Uterus (tissue), 4 donors: ENCODE measurements around the gene IRS2. TPM values are rescaled to one million over a fixed set of nuclear protein-coding genes. Genes with fewer than 3 reads are reported as not detected.

Experiments
- DNase-seq, 2 donors: peaks; one replicate each; pipeline ENCODE4 v3.0.0-alpha.2; 2019 to 2020
- H3K27ac ChIP-seq, 2 donors: fragments of 200-600 bp; sonication (generic); 1 replicate in 1 of 2; 2 replicates in 1 of 2; pipeline ENCODE4 v1.5.1; 2016 to 2018
- H3K27me3 ChIP-seq, 2 donors: fragments of 200-600 bp; sonication (generic); one replicate each; pipeline ENCODE4 v1.5.1; 2018 to 2019; ENCODE audit warnings: control low read depth in 1 of 2
- H3K36me3 ChIP-seq, 2 donors: fragments of 200-600 bp; sonication (generic); one replicate each; pipeline ENCODE4 v1.5.1; 2019; ENCODE audit warnings: control low read depth in 1 of 2
- H3K4me1 ChIP-seq, 2 donors: fragments of 200-600 bp; sonication (generic); one replicate each; pipeline ENCODE4 v1.5.1; 2018 to 2019; ENCODE audit warnings: control low read depth in 1 of 2
- H3K4me3 ChIP-seq, 2 donors: fragments of 200-600 bp; sonication (generic); 1 replicate in 1 of 2; 2 replicates in 1 of 2; pipeline ENCODE4 v1.5.1; 2018 to 2019; ENCODE audit warnings: mild to moderate bottlenecking in 1 of 2
- H3K9me3 ChIP-seq, 2 donors: fragments of 200-600 bp; sonication (generic); one replicate each; pipeline ENCODE4 v1.5.1; 2019; ENCODE audit warnings: control low read depth in 1 of 2
- POLR2A ChIP-seq, 2 donors: fragments of 450-650 bp; IDR thresholded peaks; one replicate each; pipeline ENCODE4 v1.6.1; 2016; ENCODE audit warnings: antibody characterized with exemption in 2 of 2, mild to moderate bottlenecking in 1 of 2, moderate library complexity in 1 of 2
- intact Hi-C: fragments of 100-400 bp; cut with DNase I; formaldehyde crosslinking; loops from one replicate; pipeline ENCODE4 v1.15.1; 2023; ENCODE audit warnings: low total_unique reads
- total RNA-seq, 4 donors: library from RNA; depleted of rRNA in 3 of 4; stranded (reverse); fragments of >200 nt in 3 of 4; gene quantifications; one replicate each; pipeline versions ENCODE4 v1.1.0 to v1.2.4, GENCODE V29; 2014 to 2023
- TF ChIP-seq, protein P1 (sequence below), 4 experiments: fragments of 200-600 bp in 2 of 4; fragments of 450-650 bp in 2 of 4; sonication (generic) in 2 of 4; IDR thresholded peaks; one replicate each; pipeline ENCODE4 v1.5.1; 2016 to 2019; ENCODE audit warnings: antibody characterized with exemption in 4 of 4, mild to moderate bottlenecking in 2 of 4, moderate library complexity in 1 of 4
- donor health status: DM: yes; HTN: yes; CAD: no.

The IRS2 gene
- total RNA-seq, 4 donors from 2014 or later, result 6.5 to 20.3 (median 11.7) TPM

DNA sequence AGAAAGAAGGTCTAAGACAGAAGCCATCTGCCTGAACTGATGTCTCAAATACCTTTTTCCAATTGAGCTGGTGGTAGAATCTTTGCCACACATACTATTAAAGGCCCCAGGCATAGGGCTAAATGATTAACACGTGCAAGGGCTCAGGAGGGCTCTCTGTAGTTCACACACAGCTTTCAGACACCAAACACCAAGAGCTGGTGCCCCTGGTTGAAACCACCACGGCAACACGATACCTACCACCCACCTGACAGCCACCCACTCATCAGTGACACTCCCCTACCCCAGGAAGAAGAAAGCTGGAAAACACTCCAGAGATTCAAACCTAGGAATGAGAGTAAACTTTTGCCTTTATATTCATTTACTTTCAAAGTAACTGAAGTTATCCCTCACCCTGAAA, 26.8 kb downstream of the IRS2 start:
- no peak for TF ChIP-seq POLR2A (IDR thresholded peaks at IDR 0.05)
- TF ChIP-seq, protein P1, sequence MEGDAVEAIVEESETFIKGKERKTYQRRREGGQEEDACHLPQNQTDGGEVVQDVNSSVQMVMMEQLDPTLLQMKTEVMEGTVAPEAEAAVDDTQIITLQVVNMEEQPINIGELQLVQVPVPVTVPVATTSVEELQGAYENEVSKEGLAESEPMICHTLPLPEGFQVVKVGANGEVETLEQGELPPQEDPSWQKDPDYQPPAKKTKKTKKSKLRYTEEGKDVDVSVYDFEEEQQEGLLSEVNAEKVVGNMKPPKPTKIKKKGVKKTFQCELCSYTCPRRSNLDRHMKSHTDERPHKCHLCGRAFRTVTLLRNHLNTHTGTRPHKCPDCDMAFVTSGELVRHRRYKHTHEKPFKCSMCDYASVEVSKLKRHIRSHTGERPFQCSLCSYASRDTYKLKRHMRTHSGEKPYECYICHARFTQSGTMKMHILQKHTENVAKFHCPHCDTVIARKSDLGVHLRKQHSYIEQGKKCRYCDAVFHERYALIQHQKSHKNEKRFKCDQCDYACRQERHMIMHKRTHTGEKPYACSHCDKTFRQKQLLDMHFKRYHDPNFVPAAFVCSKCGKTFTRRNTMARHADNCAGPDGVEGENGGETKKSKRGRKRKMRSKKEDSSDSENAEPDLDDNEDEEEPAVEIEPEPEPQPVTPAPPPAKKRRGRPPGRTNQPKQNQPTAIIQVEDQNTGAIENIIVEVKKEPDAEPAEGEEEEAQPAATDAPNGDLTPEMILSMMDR (IDR thresholded peaks at IDR 0.05), result no peak
- intact Hi-C loops, result no loop called here
- DNase-seq, result no peak
- H3K27me3 ChIP-seq, result no peaks in the 10 kb centered on the region
- no peaks in the 10 kb centered on the region for H3K4me1 ChIP-seq
- H3K4me3 ChIP-seq, result no peak overlapping the region
- no peaks in the 10 kb centered on the region for H3K9me3 ChIP-seq
- H3K36me3 ChIP-seq, result no peaks in the 10 kb centered on the region
- no peak overlapping the region for H3K27ac ChIP-seq

DNA sequence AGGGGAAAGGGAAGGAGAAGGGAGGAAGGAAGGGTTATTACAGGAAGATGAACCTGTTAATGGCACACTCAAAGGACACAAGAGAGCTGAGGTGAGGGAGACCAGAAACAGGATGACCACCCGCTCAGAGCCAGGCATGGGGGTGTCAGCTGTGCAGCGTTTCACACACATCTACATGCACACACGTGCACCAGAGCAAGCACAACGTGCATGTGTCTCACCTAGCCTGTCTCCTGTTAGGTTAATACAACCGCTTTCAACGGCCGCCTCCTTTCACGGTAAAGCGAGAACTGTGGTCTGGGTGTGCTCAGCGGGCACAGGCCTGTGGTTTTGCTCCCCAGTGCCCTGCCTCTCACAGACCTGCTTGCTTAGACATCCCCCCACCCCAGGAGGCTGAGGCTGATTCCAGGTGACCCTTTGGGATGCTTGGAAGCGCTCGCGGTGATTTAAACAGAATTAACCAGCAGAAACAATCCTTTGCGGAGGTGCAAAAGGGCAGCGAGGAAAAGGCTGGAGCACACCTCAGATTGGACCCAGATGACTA, 27.4 kb downstream of the IRS2 start:
- DNase-seq, result no peak
- no peaks in the 10 kb centered on the region for H3K4me1 ChIP-seq
- H3K27ac ChIP-seq, result no peak overlapping the region
- H3K27me3 ChIP-seq, result no peaks in the 10 kb centered on the region
- H3K36me3 ChIP-seq, result no peaks in the 10 kb centered on the region
- no peak overlapping the region for H3K4me3 ChIP-seq
- intact Hi-C loops, result no loop called here
- TF ChIP-seq POLR2A (IDR thresholded peaks at IDR 0.05), result no peak
- TF ChIP-seq, protein P1 (IDR thresholded peaks at IDR 0.05), result no peak
- no peaks in the 10 kb centered on the region for H3K9me3 ChIP-seq

DNA sequence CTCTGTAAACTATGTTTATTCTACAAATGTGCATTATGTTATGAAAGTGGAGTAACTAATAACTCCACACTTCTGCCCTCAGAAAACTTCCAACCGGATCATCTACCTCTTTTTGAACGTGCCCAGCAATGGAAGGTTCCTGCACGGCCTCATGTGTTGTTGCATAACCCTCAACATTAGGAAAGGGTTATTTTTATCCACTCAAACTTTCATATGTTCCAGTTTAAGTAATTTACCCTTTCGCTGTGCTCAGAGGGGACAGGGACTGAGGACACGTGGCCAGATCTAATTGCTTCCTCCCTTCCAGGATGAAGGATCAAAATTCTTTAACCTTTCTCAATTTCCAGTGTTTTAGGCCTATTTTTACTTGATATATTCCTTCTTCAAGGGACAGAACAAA, 29.6 kb downstream of the IRS2 start:
- no peak for TF ChIP-seq POLR2A (IDR thresholded peaks at IDR 0.05)
- TF ChIP-seq, protein P1 (IDR thresholded peaks at IDR 0.05), result no peak
- intact Hi-C loops, result no loop called here
- H3K27ac ChIP-seq, result no peak overlapping the region

DNA sequence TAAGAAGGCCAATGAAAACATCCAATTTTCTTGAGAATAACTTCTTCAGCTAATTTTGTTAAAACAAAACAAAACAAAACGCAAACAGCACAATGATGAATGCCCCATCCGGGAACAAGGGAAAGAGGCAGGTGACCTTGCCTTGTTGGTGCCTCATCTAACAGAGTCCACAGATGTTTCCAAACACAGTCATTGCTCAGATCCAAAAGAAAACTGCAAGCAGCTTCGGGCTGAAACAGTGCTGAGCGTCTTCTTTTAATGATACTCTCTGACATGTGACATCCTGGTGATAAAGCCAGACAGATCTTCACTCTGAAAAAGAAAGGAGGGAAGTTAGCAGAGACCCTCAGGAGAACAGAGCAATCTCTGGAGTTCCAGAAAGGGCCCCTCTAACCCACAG, 30.4 kb downstream of the IRS2 start:
- intact Hi-C loops, result no loop called here
- Histone ChIP-seq H3K27ac (no peak overlapping the region), H3K27me3 (no peaks in the 10 kb centered on the region), H3K4me3 (no peak overlapping the region), H3K36me3 (no peaks in the 10 kb centered on the region), H3K9me3 (no peaks in the 10 kb centered on the region), H3K4me1 (no peaks in the 10 kb centered on the region)
- TF ChIP-seq, protein P1 (IDR thresholded peaks at IDR 0.05), result no peak
- no peak for DNase-seq

More for the DNA sequence above, 29.6 kb downstream of the IRS2 start:
- Histone ChIP-seq H3K9me3 (no peaks in the 10 kb centered on the region), H3K36me3 (no peaks in the 10 kb centered on the region), H3K4me3 (no peak overlapping the region), H3K27me3 (no peaks in the 10 kb centered on the region), H3K4me1 (no peaks in the 10 kb centered on the region)
- no peak for DNase-seq

DNA sequence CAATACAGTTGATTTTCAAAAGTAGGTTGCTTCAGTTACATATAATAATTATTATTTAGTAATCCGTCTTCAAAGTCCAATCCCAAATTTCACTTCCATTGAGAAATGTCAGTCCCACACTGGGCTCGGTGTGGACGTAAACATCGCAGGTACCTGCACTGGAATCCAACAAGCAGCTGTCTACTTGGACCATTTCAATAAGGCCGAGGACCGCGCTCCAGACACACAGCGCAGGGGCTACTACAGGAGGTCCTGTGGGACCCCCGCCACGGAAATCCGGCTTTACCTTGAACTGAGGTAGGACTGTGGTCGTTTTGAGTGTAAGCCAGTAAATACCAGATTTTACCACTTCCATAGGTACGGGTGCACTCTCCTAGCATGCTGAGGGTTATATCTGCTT, 30.8 kb downstream of the IRS2 start:
- no peaks in the 10 kb centered on the region for H3K4me1 ChIP-seq
- H3K9me3 ChIP-seq, result no peaks in the 10 kb centered on the region
- TF ChIP-seq POLR2A (IDR thresholded peaks at IDR 0.05), result no peak
- TF ChIP-seq, protein P1 (IDR thresholded peaks at IDR 0.05), result no peak
- H3K27me3 ChIP-seq, result no peaks in the 10 kb centered on the region
- no peak for DNase-seq
- intact Hi-C loops, result no loop called here
- no peak overlapping the region for H3K4me3 ChIP-seq
- H3K36me3 ChIP-seq, result no peaks in the 10 kb centered on the region
- H3K27ac ChIP-seq, result no peak overlapping the region
